Loucy (cell line): ENCODE results near the gene P2RY8.

Source experiments
- H2AFZ ChIP-seq: fragments of 200-600 bp; sonication (generic); 2 replicates; pipeline ENCODE4 v1.6.0; 2016; ENCODE audit warnings: antibody characterized with exemption, mild to moderate bottlenecking, low read length, moderate library complexity
- H3F3A ChIP-seq: fragments of 200-600 bp; 2 replicates; pipeline ENCODE4 v1.6.0; 2016; ENCODE audit warnings: antibody characterized with exemption, low read depth, mild to moderate bottlenecking
- H3K27me3 ChIP-seq: fragments of 200-600 bp; sonication (generic); 2 replicates; pipeline ENCODE4 v1.6.1; 2014; ENCODE audit warnings: low read length, mild to moderate bottlenecking; ENCODE audit not compliant: insufficient read depth, poor library complexity, severe bottlenecking
- H3K36me3 ChIP-seq: fragments of 200-600 bp; sonication (generic); 2 replicates; pipeline ENCODE4 v1.6.1; 2016; ENCODE audit warnings: low read length; ENCODE audit not compliant: insufficient read depth
- H3K4me1 ChIP-seq: fragments of 200-600 bp; sonication (generic); 2 replicates; pipeline ENCODE4 v1.5.1; 2014; ENCODE audit warnings: low read length, mild to moderate bottlenecking; ENCODE audit not compliant: insufficient read depth, poor library complexity, severe bottlenecking
- H3K4me2 ChIP-seq: fragments of 200-600 bp; sonication (generic); 2 replicates; pipeline ENCODE4 v1.6.0; 2014; ENCODE audit warnings: antibody characterized with exemption, low read length, low read depth, mild to moderate bottlenecking; ENCODE audit not compliant: poor library complexity, severe bottlenecking
- H3K4me3 ChIP-seq: fragments of 200-600 bp; sonication (generic); 2 replicates; pipeline ENCODE4 v1.5.1; 2014; ENCODE audit warnings: low read length, mild to moderate bottlenecking, mixed read lengths; ENCODE audit not compliant: poor library complexity, severe bottlenecking
- H3K79me2 ChIP-seq: fragments of 200-600 bp; sonication (generic); 2 replicates; pipeline ENCODE4 v1.6.1; 2014; ENCODE audit warnings: low read length; ENCODE audit not compliant: insufficient read depth
- H3K9ac ChIP-seq: fragments of 200-600 bp; sonication (generic); 2 replicates; pipeline ENCODE4 v1.6.0; 2014; ENCODE audit warnings: mild to moderate bottlenecking, low read depth, low read length, moderate library complexity; ENCODE audit not compliant: poor library complexity, severe bottlenecking
- H3K9me2 ChIP-seq: fragments of 200-600 bp; sonication (generic); replicated peaks from 2 replicates; pipeline ENCODE4 v1.6.1; 2016; ENCODE audit warnings: low read depth, low read length, mixed read lengths
- H3K9me3 ChIP-seq: fragments of 200-600 bp; sonication (generic); 2 replicates; pipeline ENCODE4 v1.6.1; 2014; ENCODE audit warnings: mild to moderate bottlenecking, antibody characterized with exemption, low read length, low read depth; ENCODE audit not compliant: insufficient read depth
- H4K20me1 ChIP-seq: fragments of 200-600 bp; sonication (generic); 2 replicates; pipeline ENCODE4 v1.6.0; 2014; ENCODE audit warnings: antibody characterized with exemption, low read length, mild to moderate bottlenecking; ENCODE audit not compliant: insufficient read depth, poor library complexity, severe bottlenecking
- EZH2phosphoT487 ChIP-seq: fragments of 200-600 bp; IDR thresholded peaks from 2 replicates; pipeline ENCODE4 v1.6.1; 2018; ENCODE audit warnings: antibody characterized with exemption, mild to moderate bottlenecking, moderate library complexity, borderline replicate concordance
- TF ChIP-seq, protein P1 (sequence below): fragments of 200-600 bp; sonication (generic); conservative IDR thresholded peaks from 2 replicates; pipeline ENCODE4 v1.5.1; 2014; ENCODE audit warnings: mild to moderate bottlenecking, antibody characterized with exemption, low read length

Gene P2RY8

DNA sequence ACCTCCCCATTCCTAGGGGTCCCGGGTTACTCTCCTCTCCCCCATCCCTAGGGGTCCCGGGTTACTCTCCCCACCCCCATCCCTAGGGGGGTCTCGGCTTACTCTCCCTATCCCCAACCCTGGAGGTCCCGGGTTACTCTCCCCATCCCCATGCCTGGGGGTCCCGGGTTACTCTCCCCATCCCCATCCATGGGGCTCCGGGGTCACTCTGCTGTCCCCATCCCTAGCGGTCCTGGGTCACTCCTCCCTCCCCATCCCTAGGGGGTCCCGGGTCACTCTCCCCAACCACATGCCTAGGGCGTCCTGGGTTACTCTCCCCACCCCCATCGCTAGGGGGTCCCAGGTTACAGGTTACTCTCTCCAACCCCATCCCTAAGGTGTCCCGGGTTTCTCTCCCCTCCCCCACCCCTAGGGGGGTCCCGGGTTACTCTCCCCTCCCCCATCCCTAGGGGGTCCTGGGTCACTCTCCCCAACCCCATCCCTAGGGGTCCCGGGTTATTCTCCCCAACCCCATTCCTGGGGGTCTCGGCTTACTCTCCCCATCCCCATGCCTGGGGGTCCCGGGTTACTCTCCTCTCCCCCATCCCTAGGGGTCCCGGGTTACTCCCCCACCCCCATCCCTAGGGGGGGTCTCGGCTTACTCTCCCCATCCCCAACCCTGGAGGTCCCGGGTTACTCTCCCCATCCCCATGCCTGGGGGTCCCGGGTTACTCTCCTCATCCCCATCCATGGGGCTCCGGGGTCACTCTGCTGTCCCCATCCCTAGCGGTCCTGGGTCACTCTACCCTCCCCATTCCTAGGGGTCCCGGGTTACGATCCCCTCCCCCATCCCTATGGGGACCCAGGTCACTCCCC, 85.1 kb downstream of the P2RY8 start:
- Histone ChIP-seq H3K9me2 (no peaks in the 10 kb centered on the region), H3K27me3 (no peaks in the 10 kb centered on the region), H3F3A (no peaks in the 10 kb centered on the region), H4K20me1 (no peaks in the 10 kb centered on the region), H3K4me3 (peak overlapping the region; percentile 86), H3K36me3 (no peaks in the 10 kb centered on the region), H3K9me3 (no peaks in the 10 kb centered on the region), H3K9ac (peak overlapping the region; percentile 78), H2AFZ (no peak overlapping the region), H3K4me2 (peak overlapping the region; percentile 68), H3K4me1 (peaks cover 6% of the 10 kb centered on the region), H3K79me2 (peaks cover 20% of the 10 kb centered on the region; the same call in 1 of the 2 replicates)
- TF ChIP-seq EZH2phosphoT487: no peak
- TF ChIP-seq, protein P1, sequence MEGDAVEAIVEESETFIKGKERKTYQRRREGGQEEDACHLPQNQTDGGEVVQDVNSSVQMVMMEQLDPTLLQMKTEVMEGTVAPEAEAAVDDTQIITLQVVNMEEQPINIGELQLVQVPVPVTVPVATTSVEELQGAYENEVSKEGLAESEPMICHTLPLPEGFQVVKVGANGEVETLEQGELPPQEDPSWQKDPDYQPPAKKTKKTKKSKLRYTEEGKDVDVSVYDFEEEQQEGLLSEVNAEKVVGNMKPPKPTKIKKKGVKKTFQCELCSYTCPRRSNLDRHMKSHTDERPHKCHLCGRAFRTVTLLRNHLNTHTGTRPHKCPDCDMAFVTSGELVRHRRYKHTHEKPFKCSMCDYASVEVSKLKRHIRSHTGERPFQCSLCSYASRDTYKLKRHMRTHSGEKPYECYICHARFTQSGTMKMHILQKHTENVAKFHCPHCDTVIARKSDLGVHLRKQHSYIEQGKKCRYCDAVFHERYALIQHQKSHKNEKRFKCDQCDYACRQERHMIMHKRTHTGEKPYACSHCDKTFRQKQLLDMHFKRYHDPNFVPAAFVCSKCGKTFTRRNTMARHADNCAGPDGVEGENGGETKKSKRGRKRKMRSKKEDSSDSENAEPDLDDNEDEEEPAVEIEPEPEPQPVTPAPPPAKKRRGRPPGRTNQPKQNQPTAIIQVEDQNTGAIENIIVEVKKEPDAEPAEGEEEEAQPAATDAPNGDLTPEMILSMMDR: no peak

DNA sequence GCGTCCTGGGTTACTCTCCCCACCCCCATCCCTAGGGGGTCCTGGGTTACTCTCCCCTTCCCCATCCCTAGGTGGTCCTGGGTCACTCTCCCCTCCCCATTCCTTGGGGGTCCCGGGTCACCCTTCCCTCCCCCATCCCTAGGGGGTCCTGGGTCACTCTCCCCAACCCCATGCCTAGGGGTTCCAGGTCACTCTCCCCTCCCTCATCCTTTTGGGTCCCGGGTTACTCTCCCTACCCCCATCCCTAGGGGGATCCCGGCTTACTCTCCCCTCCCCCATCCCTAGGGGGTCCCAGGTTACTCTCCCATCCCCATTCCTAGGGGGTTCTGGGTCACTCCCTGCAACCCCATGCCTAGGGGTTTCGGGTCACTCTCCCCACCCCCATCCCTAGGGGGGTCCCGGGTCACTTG, 85.7 kb downstream of the P2RY8 start:
- peaks cover 20% of the 10 kb centered on the region; the same call in 1 of the 2 replicates for H3K79me2 ChIP-seq
- H3K9me2 ChIP-seq: no peaks in the 10 kb centered on the region
- no peaks in the 10 kb centered on the region for H3F3A ChIP-seq
- no peaks in the 10 kb centered on the region for H3K27me3 ChIP-seq
- H2AFZ ChIP-seq: no peak overlapping the region
- peak overlapping the region; percentile 86 for H3K4me3 ChIP-seq
- H3K4me1 ChIP-seq: peaks cover 6% of the 10 kb centered on the region
- TF ChIP-seq, protein P1: no peak
- no peak for TF ChIP-seq EZH2phosphoT487
- no peaks in the 10 kb centered on the region for H3K36me3 ChIP-seq
- H3K9ac ChIP-seq: peak overlapping the region; percentile 78
- H3K4me2 ChIP-seq: peak overlapping the region; percentile 68
- H4K20me1 ChIP-seq: no peaks in the 10 kb centered on the region
- H3K9me3 ChIP-seq: no peaks in the 10 kb centered on the region

DNA sequence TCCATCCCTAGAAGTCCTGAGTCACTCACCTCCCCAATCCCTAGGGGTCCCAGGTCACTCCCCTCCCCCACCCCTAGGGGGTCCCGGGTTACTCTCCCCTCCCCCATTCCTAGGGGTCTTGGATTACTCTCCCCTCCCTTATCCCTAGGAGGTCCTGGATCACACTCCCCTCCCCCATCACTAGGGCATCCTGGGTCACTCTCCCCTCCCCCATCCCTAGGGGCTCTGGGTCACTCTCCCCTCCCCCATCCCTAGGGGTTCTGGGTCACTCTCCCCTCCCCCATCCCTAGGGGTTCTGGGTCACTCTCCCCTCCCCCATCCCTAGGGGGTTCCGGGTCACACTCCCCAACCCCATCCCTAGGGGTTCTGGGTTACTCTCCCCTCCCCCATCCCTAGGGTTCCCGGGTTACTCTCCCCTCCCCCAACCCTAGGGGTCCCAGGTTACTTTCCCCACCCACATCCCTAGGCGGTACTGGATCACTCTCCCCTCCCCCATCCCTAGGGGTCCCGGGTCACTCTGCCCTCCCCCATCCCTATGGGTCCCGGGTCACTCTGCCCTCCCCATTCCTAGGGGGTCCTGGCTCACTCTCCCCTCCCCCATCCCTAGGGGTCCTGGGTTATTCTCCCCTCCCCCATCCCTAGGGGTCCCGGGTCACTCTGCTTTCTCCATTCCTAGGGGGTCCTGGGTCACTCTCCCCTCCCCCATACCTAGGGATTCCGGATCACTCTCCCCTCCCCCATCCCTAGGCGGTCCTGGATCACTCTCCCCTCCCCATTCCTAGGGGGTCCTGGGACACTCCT, 86.4 kb downstream of the P2RY8 start:
- Histone ChIP-seq H2AFZ (no peak overlapping the region), H3F3A (no peaks in the 10 kb centered on the region), H3K36me3 (no peaks in the 10 kb centered on the region), H3K4me1 (peaks cover 6% of the 10 kb centered on the region), H3K79me2 (peaks cover 20% of the 10 kb centered on the region; the same call in 1 of the 2 replicates), H3K27me3 (no peaks in the 10 kb centered on the region), H3K4me2 (peak overlapping the region; percentile 68), H3K9me3 (no peaks in the 10 kb centered on the region), H3K9me2 (no peaks in the 10 kb centered on the region), H3K9ac (no peak overlapping the region), H3K4me3 (no peak overlapping the region), H4K20me1 (no peaks in the 10 kb centered on the region)
- no peak for TF ChIP-seq EZH2phosphoT487
- TF ChIP-seq, protein P1: no peak
